ENCODE measurements around the gene PRKCA. TPM values are rescaled to one million over a fixed set of nuclear protein-coding genes. Genes with fewer than 3 reads are reported as not detected.

Gene PRKCA
- polyA plus RNA-seq, 2 of the 4 experiments (the other 2 are of a cell fraction) = 28.8 to 65.0 TPM

- TF ChIP-seq PBX3 (IDR thresholded peaks at IDR 0.05) = no peak
- TF ChIP-seq NR3C1 (IDR thresholded peaks at IDR 0.05) = no peak
- TF ChIP-seq JUN (IDR thresholded peaks at IDR 0.05) = no peak
- TF ChIP-seq ATOH8 (CRISPR knock-in tag; IDR thresholded peaks at IDR 0.05; ENCODE audit: low read depth) = no peak
- TF ChIP-seq MYC (IDR thresholded peaks at IDR 0.05; ENCODE audit: borderline replicate concordance, low read length) = no peak
- TF ChIP-seq KDM5A (IDR thresholded peaks at IDR 0.05) = no peak
- no peak for TF ChIP-seq HOXB13 (CRISPR knock-in tag; IDR thresholded peaks at IDR 0.05; ENCODE audit: low read depth)
- no peak for TF ChIP-seq HEYL (CRISPR knock-in tag; IDR thresholded peaks at IDR 0.05)
- TF ChIP-seq FOSL2 (IDR thresholded peaks at IDR 0.05) = no peak
- no peak for TF ChIP-seq FOSL2 (CRISPR knock-in tag; IDR thresholded peaks at IDR 0.05)
- TF ChIP-seq BCL3 (IDR thresholded peaks at IDR 0.05) = no peak
Observed at GRCh38 chr17:66673668-66674276, 371.4 kb downstream of the PRKCA start (continued).

- Histone ChIP-seq H3K27ac (peak overlapping the region; percentile 72 to 80), H3K4me1 (peaks cover 50% of the 10 kb centered on the region), H3K4me2 (peak overlapping the region; percentile 61), H3K4me3 (no peak overlapping the region), H3K9me3 (0 out of 3 replicates have a peak, but pooled peaks cover 3% of the 10 kb centered on the region)
- no peak for FAIRE-seq
- ChIA-PET POLR2A (no interaction called here), CTCF (interaction anchor here (0.6 to 4.6 kb wide), 11 partner anchors 8 to 1444 kb away, joined by 3 to 49 read pairs (median 5); no protein-coding TSS in a partner anchor)
- no peak for DNase-seq (ENCODE audit: low read depth in 1 of 2, low spot score in 1 of 2)
- ATAC-seq = no peak
- 92% methylated on average over 16 of the region's 16 CpGs for WGBS (ENCODE audit: missing lambda C conversion rate)
- TF ChIP-seq REST (IDR thresholded peaks at IDR 0.05) (peak; percentile 72), RCOR1 (IDR thresholded peaks at IDR 0.05; ENCODE audit: low read depth, low read length) (no peak)
Observed at GRCh38 chr17:66675273-66675990, 373.0 kb downstream of the PRKCA start.

GRCh38 chr17:66675991-66676371, 373.6 kb downstream of the PRKCA start:
- FAIRE-seq (no peak), DNase-seq (ENCODE audit: low read depth in 1 of 2, low spot score in 1 of 2) (no peak), ATAC-seq (peak in 1 of 2 experiments; percentile 31; a peak in 3 of 6 replicates)
- H3K4me3 ChIP-seq = peak overlapping the region; percentile 6; the same call in 1 of the 3 replicates
- ChIA-PET POLR2A (no interaction called here), CTCF (interaction anchor here (0.6 to 4.6 kb wide), 9 partner anchors 13 to 1444 kb away, joined by 3 to 49 read pairs (median 5); no protein-coding TSS in a partner anchor)
- 60% methylated on average over 17 of the region's 17 CpGs for WGBS (ENCODE audit: missing lambda C conversion rate)
- H3K27ac ChIP-seq = peak overlapping the region; percentile 72 to 80
- H3K4me2 ChIP-seq = peak overlapping the region; percentile 61
- H3K4me1 ChIP-seq = peaks cover 53% of the 10 kb centered on the region
- 0 out of 3 replicates have a peak, but pooled peaks cover 3% of the 10 kb centered on the region for H3K9me3 ChIP-seq
- no peak for TF ChIP-seq RFX5 (IDR thresholded peaks at IDR 0.05)
- no peak for TF ChIP-seq POLR2A (IDR thresholded peaks at IDR 0.05; ENCODE audit: low read length)
- no peak for TF ChIP-seq JUN (IDR thresholded peaks at IDR 0.05)
- no peak for TF ChIP-seq CHD4 (IDR thresholded peaks at IDR 0.05; ENCODE audit: borderline replicate concordance)
- TF ChIP-seq PBX3 (IDR thresholded peaks at IDR 0.05) = no peak
- no peak for TF ChIP-seq FOXS1 (CRISPR knock-in tag; IDR thresholded peaks at IDR 0.05)
- TF ChIP-seq REST (IDR thresholded peaks at IDR 0.05) = no peak
- no peak for TF ChIP-seq HOXA7 (CRISPR knock-in tag; IDR thresholded peaks at IDR 0.05)
- no peak for TF ChIP-seq HOXB5 (CRISPR knock-in tag; IDR thresholded peaks at IDR 0.05)
- no peak for TF ChIP-seq ESRRA (IDR thresholded peaks at IDR 0.05; ENCODE audit: borderline replicate concordance, low read length)
- no peak for TF ChIP-seq ZFP36 (IDR thresholded peaks at IDR 0.05; ENCODE audit: borderline replicate concordance, partially characterized antibody)
- TF ChIP-seq NR3C1 (IDR thresholded peaks at IDR 0.05) = no peak
